ENCODE data around the gene FBXL17.

The FBXL17 gene

GRCh38 chr5:108111736-108112135, 270.2 kb downstream of the FBXL17 start (continued):
- TF ChIP-seq ZIC2 (tag by site-specific recombination; IDR thresholded peaks at IDR 0.05): no peak
- no peak for TF ChIP-seq HIC1 (tag by site-specific recombination; IDR thresholded peaks at IDR 0.05)
- TF ChIP-seq MZF1 (tag by site-specific recombination; IDR thresholded peaks at IDR 0.05; ENCODE audit: borderline replicate concordance): no peak
- no peak for TF ChIP-seq ZNF16 (tag by site-specific recombination; IDR thresholded peaks at IDR 0.05; ENCODE audit: low read depth)
- no peak for TF ChIP-seq ZSCAN23 (tag by site-specific recombination; IDR thresholded peaks at IDR 0.05)
- TF ChIP-seq YY2 (tag by site-specific recombination; IDR thresholded peaks at IDR 0.05): no peak
- TF ChIP-seq, protein P1, sequence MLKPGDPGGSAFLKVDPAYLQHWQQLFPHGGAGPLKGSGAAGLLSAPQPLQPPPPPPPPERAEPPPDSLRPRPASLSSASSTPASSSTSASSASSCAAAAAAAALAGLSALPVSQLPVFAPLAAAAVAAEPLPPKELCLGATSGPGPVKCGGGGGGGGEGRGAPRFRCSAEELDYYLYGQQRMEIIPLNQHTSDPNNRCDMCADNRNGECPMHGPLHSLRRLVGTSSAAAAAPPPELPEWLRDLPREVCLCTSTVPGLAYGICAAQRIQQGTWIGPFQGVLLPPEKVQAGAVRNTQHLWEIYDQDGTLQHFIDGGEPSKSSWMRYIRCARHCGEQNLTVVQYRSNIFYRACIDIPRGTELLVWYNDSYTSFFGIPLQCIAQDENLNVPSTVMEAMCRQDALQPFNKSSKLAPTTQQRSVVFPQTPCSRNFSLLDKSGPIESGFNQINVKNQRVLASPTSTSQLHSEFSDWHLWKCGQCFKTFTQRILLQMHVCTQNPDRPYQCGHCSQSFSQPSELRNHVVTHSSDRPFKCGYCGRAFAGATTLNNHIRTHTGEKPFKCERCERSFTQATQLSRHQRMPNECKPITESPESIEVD (tag by site-specific recombination; IDR thresholded peaks at IDR 0.05): no peak

- H3K9me3 ChIP-seq (ENCODE audit: control insufficient read depth, insufficient read depth, low read depth, low read length): no peaks in the 10 kb centered on the region
- H3K27ac ChIP-seq (ENCODE audit: extremely low read depth, low read depth, low read length): no peak overlapping the region
- no peak overlapping the region for H3K4me3 ChIP-seq (ENCODE audit: low read depth, low read length)
- no peaks in the 10 kb centered on the region for H3K4me1 ChIP-seq (ENCODE audit: control insufficient read depth, insufficient read depth, low read length)
- ChIA-PET POLR2A (no interaction called here), CTCF (no interaction called here)
- H3K36me3 ChIP-seq (ENCODE audit: control insufficient read depth in 2 of 2, insufficient read depth in 1 of 2, low read length in 2 of 2): no peaks in the 10 kb centered on the region
- TF ChIP-seq ZBTB17 (tag by site-specific recombination; IDR thresholded peaks at IDR 0.05) (no peak), SCRT1 (tag by site-specific recombination; IDR thresholded peaks at IDR 0.05; ENCODE audit: borderline replicate concordance) (no peak), ZNF645 (tag by site-specific recombination; IDR thresholded peaks at IDR 0.05) (no peak), OSR2 (tag by site-specific recombination; IDR thresholded peaks at IDR 0.05) (no peak), ZNF311 (tag by site-specific recombination; IDR thresholded peaks at IDR 0.05; ENCODE audit: borderline replicate concordance) (no peak), ZNF133 (tag by site-specific recombination; IDR thresholded peaks at IDR 0.05) (no peak), ZFP69B (tag by site-specific recombination; IDR thresholded peaks at IDR 0.05) (no peak), ZNF175 (tag by site-specific recombination; IDR thresholded peaks at IDR 0.05) (no peak), RBAK (tag by site-specific recombination; IDR thresholded peaks at IDR 0.05) (no peak), HOXC10 (CRISPR knock-in tag; IDR thresholded peaks at IDR 0.05) (no peak), ZNF10 (tag by site-specific recombination; IDR thresholded peaks at IDR 0.05) (no peak), ZNF221 (tag by site-specific recombination; IDR thresholded peaks at IDR 0.05; ENCODE audit: borderline replicate concordance) (no peak), ZNF830 (tag by site-specific recombination; IDR thresholded peaks at IDR 0.05; ENCODE audit: low read depth) (no peak), ZNF624 (tag by site-specific recombination; IDR thresholded peaks at IDR 0.05) (no peak), ZNF404 (tag by site-specific recombination; IDR thresholded peaks at IDR 0.05) (no peak), SETDB1 (IDR thresholded peaks at IDR 0.05; ENCODE audit: insufficient read length, low read length) (no peak), ZNF341 (tag by site-specific recombination; IDR thresholded peaks at IDR 0.05; ENCODE audit: low read depth) (no peak), ZNF26 (tag by site-specific recombination; IDR thresholded peaks at IDR 0.05) (no peak)
- TF ChIP-seq, protein P2, sequence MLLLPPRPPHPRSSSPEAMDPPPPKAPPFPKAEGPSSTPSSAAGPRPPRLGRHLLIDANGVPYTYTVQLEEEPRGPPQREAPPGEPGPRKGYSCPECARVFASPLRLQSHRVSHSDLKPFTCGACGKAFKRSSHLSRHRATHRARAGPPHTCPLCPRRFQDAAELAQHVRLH (tag by site-specific recombination; IDR thresholded peaks at IDR 0.05): no peak
- TF ChIP-seq, protein P3, sequence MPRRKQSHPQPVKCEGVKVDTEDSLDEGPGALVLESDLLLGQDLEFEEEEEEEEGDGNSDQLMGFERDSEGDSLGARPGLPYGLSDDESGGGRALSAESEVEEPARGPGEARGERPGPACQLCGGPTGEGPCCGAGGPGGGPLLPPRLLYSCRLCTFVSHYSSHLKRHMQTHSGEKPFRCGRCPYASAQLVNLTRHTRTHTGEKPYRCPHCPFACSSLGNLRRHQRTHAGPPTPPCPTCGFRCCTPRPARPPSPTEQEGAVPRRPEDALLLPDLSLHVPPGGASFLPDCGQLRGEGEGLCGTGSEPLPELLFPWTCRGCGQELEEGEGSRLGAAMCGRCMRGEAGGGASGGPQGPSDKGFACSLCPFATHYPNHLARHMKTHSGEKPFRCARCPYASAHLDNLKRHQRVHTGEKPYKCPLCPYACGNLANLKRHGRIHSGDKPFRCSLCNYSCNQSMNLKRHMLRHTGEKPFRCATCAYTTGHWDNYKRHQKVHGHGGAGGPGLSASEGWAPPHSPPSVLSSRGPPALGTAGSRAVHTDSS (tag by site-specific recombination; IDR thresholded peaks at IDR 0.05): no peak
Observed at GRCh38 chr5:108109059-108109458, 272.8 kb downstream of the FBXL17 start.
